ENCODE measurements around the gene SKI. TPM values are rescaled to one million over a fixed set of nuclear protein-coding genes. Genes with fewer than 3 reads are reported as not detected.

Gene SKI
- total and polyA plus RNA-seq, 2 of the 8 experiments (the other 6 are each of a cell fraction or from before 2014, with no cell fraction given) = 8.3 to 87.6 TPM

GRCh38 chr1:2200308-2200943 lies 27.7 kb upstream of the SKI start (continued):
- TF ChIP-seq E2F6 (IDR thresholded peaks at IDR 0.05) (no peak), POU5F1 (IDR thresholded peaks at IDR 0.05; ENCODE audit: low read depth, low read length) (no peak), YY1 (IDR thresholded peaks at IDR 0.05; ENCODE audit: low read depth, low read length) (no peak), SP4 (IDR thresholded peaks at IDR 0.05; ENCODE audit: low read length) (no peak), KDM4A (IDR thresholded peaks at IDR 0.05; ENCODE audit: low read depth, low read length, severe bottlenecking) (no peak), ATF3 (IDR thresholded peaks at IDR 0.05; ENCODE audit: insufficient read depth, low read depth, low read length) (no peak)

Measured in H1 (cell line).